Heart right ventricle (tissue), 16 donors: ENCODE results near the gene ZBTB22. TPM values are rescaled to one million over a fixed set of nuclear protein-coding genes. Genes with fewer than 3 reads are reported as not detected.
"Not testable (repeated sequence)": the region's sequence is repeated elsewhere in the genome, so short reads cannot be mapped to it uniquely, and the experiment has no call there.

Experiments
- ATAC-seq, 8 donors: fragments of 200-7000 bp; cut with Tn5 transposase; one replicate each; pipeline ENCODE4 v1.9.1; 2020; ENCODE audit warnings: mild to moderate bottlenecking in 8 of 8, moderate library complexity in 8 of 8, moderate number of reproducible peaks in 1 of 8
- DNase-seq, 2 donors: peaks; one replicate each; pipeline ENCODE4 v3.0.0-alpha.2; 2020
- H3K27ac ChIP-seq, 10 donors: fragments of 200-600 bp; sonication (generic) in 2 of 10; one replicate each; pipeline versions ENCODE4 v1.5.0 to v1.8.0; 2020 to 2022; ENCODE audit warnings: mild to moderate bottlenecking in 3 of 10
- H3K27me3 ChIP-seq, 7 donors: fragments of 200-600 bp; one replicate each; pipeline ENCODE4 v1.8.0; 2021 to 2022; ENCODE audit warnings: mild to moderate bottlenecking in 2 of 7
- H3K36me3 ChIP-seq, 9 donors: fragments of 200-600 bp; sonication (generic) in 1 of 9; one replicate each; pipeline versions ENCODE4 v1.5.0 to v1.8.0; 2020 to 2022; ENCODE audit warnings: mild to moderate bottlenecking in 2 of 9
- H3K4me1 ChIP-seq, 9 donors: fragments of 200-600 bp; sonication (generic) in 1 of 9; one replicate each; pipeline versions ENCODE4 v1.5.0 to v1.8.0; 2020 to 2022; ENCODE audit warnings: mild to moderate bottlenecking in 4 of 9
- H3K4me3 ChIP-seq, 10 donors: fragments of 200-600 bp; sonication (generic) in 2 of 10; one replicate each; pipeline versions ENCODE4 v1.5.0 to v1.8.0; 2020 to 2022; ENCODE audit warnings: mild to moderate bottlenecking in 7 of 10, moderate library complexity in 2 of 10
- H3K9me3 ChIP-seq, 11 donors: fragments of 200-600 bp in 10 of 11; sonication (generic) in 2 of 11; one replicate each; pipeline versions ENCODE4 v1.5.0 to v1.8.0; 2013 to 2022; ENCODE audit warnings: mild to moderate bottlenecking in 2 of 11, control low read depth in 1 of 11, moderate library complexity in 1 of 11
- CTCF ChIP-seq, 9 donors: fragments of 200-600 bp; sonication (generic) in 2 of 9; IDR thresholded peaks; one replicate each; pipeline versions ENCODE4 v1.5.0 to v1.8.0; 2021 to 2022; ENCODE audit warnings: antibody characterized with exemption in 9 of 9, mild to moderate bottlenecking in 5 of 9, moderate library complexity in 1 of 9
- WGBS, 2 donors: extraction: QIAGEN DNeasy Blood & Tissue Kit; methylation state at CpG; one replicate each; pipeline ENCODE4 v1.1.7; 2013; ENCODE audit warnings: inconsistent platforms in 1 of 2; 5-methylcytosine and 5-hydroxymethylcytosine counted together
- intact Hi-C, 10 donors: fragments of 100-400 bp; cut with DNase I; formaldehyde crosslinking; loops; one replicate each; pipeline versions ENCODE4 v1.11.1 to v1.14.2; 2022
- polyA plus RNA-seq, 2 donors: library from polyadenylated mRNA; stranded (reverse); fragments of 200-250 nt; gene quantifications; one replicate each; pipeline ENCODE4 v1.2.3, GENCODE V29; 2013
- total RNA-seq, 10 donors: library from RNA; stranded (reverse); fragmentation: NEBNext Ultra II Directional in 3 of 10; extraction: Animal tissue kit (Norgen Biotek cat#: 25700) in 3 of 10; gene quantifications; one replicate each; pipeline versions ENCODE4 v1.2.1 to v1.2.4, GENCODE V29; 2021 to 2023
- donor health status: Arrhythmogenic right ventricular cardiomyopathy.
- donor health status: ischemic (EF 13 %, LVEDD 7.1; RV severe dilation, severe dysfunction).
- donor health status: healthy with polysubstance abuse.
- donor health status: DM: no; HTN: yes; CAD: no.
- donor health status: DM: no; HTN: no; CAD: no.
- donor health status: ischemic (EF 25% LVEDD 6.9; RV normal size, moderate dysfunction).
- donor health status: ischemic (EF 25% LVEDD 5.7; RV mildly dilated, moderate dysfunction).
- donor health status: healthy.
- donor health status: DM: yes; HTN: yes; CAD: no.
- donor health status: Ischemic cardiomyopathy.
- donor health status: ischemic (EF 35%, LVEDD 5.7; RV mildly dilated, moderate dysfunction).
- donor health status: nonischemic (EF 11% LVEDD 7.7; RV severe dilation, severe dysfunction).
- donor health status: DM: yes; HTN: yes; CAD: no.
- donor health status: PGD.
- donor health status: ischemic (EF 29% LVEDD 5.4; RV normal size, mild dysfunction).
- donor health status: nonischemic (EF 23%, LVEDD 6.1; RV moderate dilation, normal function).

The ZBTB22 gene
- total and polyA plus RNA-seq, 12 donors = 4.7 to 19.8 (median 13.9) TPM

- peaks cover 0 to 12% (median 0%) of the 10 kb centered on the region in 9 donors for H3K4me1 ChIP-seq
- DNase-seq = peak; percentile 27 to 65
- peak; percentile 38 to 73 (median 63) for TF ChIP-seq CTCF (IDR thresholded peaks at IDR 0.05)
- ATAC-seq = peak in 6 of 8 donors; percentile 43 to 75 (median 65)
- peak overlapping the region in 1 of 10 donors; percentile 82 for H3K27ac ChIP-seq
- WGBS, 2 donors = 23 to 26% methylated on average over 22 of the region's 22 CpGs
- no peaks in the 10 kb centered on the region for H3K36me3 ChIP-seq
- H3K27me3 ChIP-seq = no peaks in the 10 kb centered on the region
- H3K9me3 ChIP-seq = no peaks in the 10 kb centered on the region
- peak overlapping the region in 1 of 10 donors; percentile 15 for H3K4me3 ChIP-seq
- intact Hi-C loops = loop anchor here in 1 of 10 donors (2.0 kb wide), 1 partner anchor 66 kb away; no protein-coding TSS in a partner anchor
These were observed 27.5 kb upstream of the ZBTB22 start for GRCh38 chr6:33344701-33345697.

GRCh38 chr6:33343953-33344611, 26.5 kb upstream of the ZBTB22 start:
- intact Hi-C loops = loop anchor here in 1 of 10 donors (2.0 kb wide), 1 partner anchor 65 kb away; no protein-coding TSS in a partner anchor
- 66 to 67% methylated on average over 6 of the region's 6 CpGs for WGBS, 2 donors
- H3K27ac ChIP-seq = peak overlapping the region in 1 of 10 donors; percentile 82
- H3K4me3 ChIP-seq = peak overlapping the region in 1 of 10 donors; percentile 9
- H3K9me3 ChIP-seq = no peaks in the 10 kb centered on the region
- DNase-seq = no peak
- no peaks in the 10 kb centered on the region for H3K36me3 ChIP-seq
- no peak for TF ChIP-seq CTCF (IDR thresholded peaks at IDR 0.05)
- no peaks in the 10 kb centered on the region for H3K27me3 ChIP-seq
- peaks cover 0 to 12% (median 0%) of the 10 kb centered on the region in 9 donors for H3K4me1 ChIP-seq
- ATAC-seq = peak in 2 of 8 donors; percentile 35 to 55

DNA sequence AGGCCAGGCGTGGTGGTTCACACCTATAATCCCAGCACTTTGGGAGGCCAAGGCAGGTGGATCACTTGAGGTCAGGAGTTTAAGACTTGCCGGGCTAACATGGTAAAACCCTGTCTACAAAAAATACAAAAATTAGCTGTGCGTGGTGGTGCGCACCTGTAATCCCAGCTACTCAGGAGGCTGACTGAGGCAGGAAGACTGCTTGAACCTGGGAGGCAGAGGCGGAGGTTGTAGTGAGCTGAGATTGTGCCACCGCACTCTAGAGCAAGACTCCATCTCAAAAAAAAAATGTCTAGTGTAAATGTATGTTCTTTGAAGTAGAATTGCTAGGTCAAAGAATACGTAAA, 26.0 kb upstream of the ZBTB22 start:
- intact Hi-C loops, H3K36me3 ChIP-seq, H3K27me3 ChIP-seq, ATAC-seq, DNase-seq, H3K9me3 ChIP-seq, H3K4me3 ChIP-seq: not testable (repeated sequence)
- 92 to 94% methylated on average over 7 of the region's 7 CpGs for WGBS, 2 donors
- Histone ChIP-seq H3K27ac (peak overlapping the region in 1 of 10 donors; percentile 72), H3K4me1 (peaks cover 0 to 12% (median 0%) of the 10 kb centered on the region in 9 donors)

- no peak for ATAC-seq
- WGBS, 2 donors = 85 to 88% methylated on average over 6 of the region's 6 CpGs
- H3K9me3 ChIP-seq = no peaks in the 10 kb centered on the region
- no peaks in the 10 kb centered on the region for H3K27me3 ChIP-seq
- TF ChIP-seq CTCF (IDR thresholded peaks at IDR 0.05) = no peak
- no peaks in the 10 kb centered on the region for H3K4me1 ChIP-seq
- H3K4me3 ChIP-seq = no peak overlapping the region
- no peak for DNase-seq
- no peak overlapping the region for H3K27ac ChIP-seq
- H3K36me3 ChIP-seq = no peaks in the 10 kb centered on the region
- intact Hi-C loops = no loop called here
These were observed 21.6 kb upstream of the ZBTB22 start for GRCh38 chr6:33339193-33339592.
